Activated CD4-positive, alpha-beta T cell treated with anti-CD3 and anti-CD28 coated beads, Interleukin-2, amount 10 ng/mL, durations not matched to agents 24 days and 14 days (primary cell): ENCODE results near the gene MAPK8IP3. TPM values are rescaled to one million over a fixed set of nuclear protein-coding genes. Genes with fewer than 3 reads are reported as not detected.
"Not testable (repeated sequence)": the region's sequence is repeated elsewhere in the genome, so short reads cannot be mapped to it uniquely, and the experiment has no call there.

Source experiments
- DNase-seq: peaks from one replicate; pipeline ENCODE4 v3.0.0; 2022
- H3K27ac Mint-ChIP-seq: one replicate; pipeline ENCODE4 v1.8.0; 2022; ENCODE audit warnings: mild to moderate bottlenecking, mixed read lengths
- H3K27me3 Mint-ChIP-seq: one replicate; pipeline ENCODE4 v1.8.0; 2022; ENCODE audit warnings: mixed read lengths
- H3K36me3 Mint-ChIP-seq: one replicate; pipeline ENCODE4 v1.8.0; 2022; ENCODE audit warnings: low read depth, mild to moderate bottlenecking, mixed read lengths
- H3K4me1 Mint-ChIP-seq: one replicate; pipeline ENCODE4 v1.8.0; 2021; ENCODE audit warnings: mixed read lengths
- H3K4me3 Mint-ChIP-seq: one replicate; pipeline ENCODE4 v1.8.0; 2022; ENCODE audit warnings: mild to moderate bottlenecking, moderate library complexity, mixed read lengths
- H3K9me3 Mint-ChIP-seq: one replicate; pipeline ENCODE4 v1.8.0; 2021; ENCODE audit warnings: mixed read lengths
- intact Hi-C: fragments of 100-400 bp; cut with micrococcal nuclease; formaldehyde crosslinking; loops from one replicate; pipeline ENCODE4 v1.15.1; 2023
- total RNA-seq: library from RNA; stranded (reverse); gene quantifications from 2 replicates; pipeline ENCODE4 v1.2.3, GENCODE V29; 2022

Gene MAPK8IP3
- total RNA-seq, 1 donor from 2014 or later, result 80.2 TPM

GRCh38 chr16:1708768-1709180 lies 2.8 kb downstream of the MAPK8IP3 start:
- Mint-ChIP-seq H3K4me3 (no peak overlapping the region), H3K27me3 (no peaks in the 10 kb centered on the region), H3K9me3 (no peaks in the 10 kb centered on the region), H3K4me1 (peaks cover 29% of the 10 kb centered on the region), H3K36me3 (peaks cover 2% of the 10 kb centered on the region), H3K27ac (no peak overlapping the region)
- no peak for DNase-seq
- intact Hi-C loops, result loop anchor here (5.0 kb wide), 1 partner anchor 64 kb away; the partner anchor contains the start of genes EME2, MRPS34 and NME3

GRCh38 chr16:1709356-1709755 lies 3.4 kb downstream of the MAPK8IP3 start:
- peaks cover 2% of the 10 kb centered on the region for H3K36me3 Mint-ChIP-seq
- H3K4me1 Mint-ChIP-seq, result peaks cover 27% of the 10 kb centered on the region
- no peak overlapping the region for H3K4me3 Mint-ChIP-seq
- no peak overlapping the region for H3K27ac Mint-ChIP-seq
- intact Hi-C loops, result loop anchor here (5.0 kb wide), 1 partner anchor 63 kb away; the partner anchor contains the start of genes EME2, MRPS34 and NME3
- no peaks in the 10 kb centered on the region for H3K9me3 Mint-ChIP-seq
- H3K27me3 Mint-ChIP-seq, result no peaks in the 10 kb centered on the region
- DNase-seq, result no peak

DNA sequence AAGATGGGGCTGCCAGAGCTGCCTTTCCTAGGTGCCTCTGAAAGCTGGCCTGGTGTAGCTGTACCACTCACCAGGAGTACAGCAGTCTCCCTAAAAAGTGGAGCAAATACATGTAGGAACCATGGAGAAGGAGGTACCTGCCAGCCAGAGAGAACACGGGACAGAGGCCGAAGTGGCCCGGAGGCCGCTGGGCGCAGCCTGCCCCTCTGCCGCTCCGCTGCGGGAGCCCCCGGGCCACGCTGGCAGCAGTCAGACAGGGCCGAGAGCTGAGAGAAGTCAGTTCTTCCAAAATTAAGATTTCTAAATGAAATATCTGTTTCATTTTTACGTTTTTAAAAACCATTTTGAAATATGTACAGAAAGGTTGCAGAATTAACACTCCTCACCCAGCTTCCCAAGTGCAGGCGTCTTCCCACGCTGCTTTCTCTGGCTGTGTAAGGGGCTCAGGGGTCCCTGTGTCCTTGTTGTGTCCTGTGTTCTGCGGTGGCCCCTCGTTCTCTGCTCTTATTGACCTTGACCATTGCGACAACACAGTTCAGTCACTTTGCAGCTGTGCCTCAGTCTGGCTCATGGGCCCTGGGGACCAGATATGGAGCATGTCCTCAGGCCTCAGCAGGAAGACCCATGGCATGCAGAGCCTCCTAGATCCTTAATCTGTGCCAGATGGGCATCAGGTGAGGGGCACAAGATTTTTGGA lies 5.0 kb downstream of the MAPK8IP3 start:
- H3K4me3 Mint-ChIP-seq, result no peak overlapping the region
- H3K27me3 Mint-ChIP-seq, result no peaks in the 10 kb centered on the region
- H3K36me3 Mint-ChIP-seq, result peaks cover 3% of the 10 kb centered on the region
- intact Hi-C loops, result no loop called here
- H3K4me1 Mint-ChIP-seq, result peaks cover 17% of the 10 kb centered on the region
- no peak for DNase-seq
- no peaks in the 10 kb centered on the region for H3K9me3 Mint-ChIP-seq
- no peak overlapping the region for H3K27ac Mint-ChIP-seq

DNA sequence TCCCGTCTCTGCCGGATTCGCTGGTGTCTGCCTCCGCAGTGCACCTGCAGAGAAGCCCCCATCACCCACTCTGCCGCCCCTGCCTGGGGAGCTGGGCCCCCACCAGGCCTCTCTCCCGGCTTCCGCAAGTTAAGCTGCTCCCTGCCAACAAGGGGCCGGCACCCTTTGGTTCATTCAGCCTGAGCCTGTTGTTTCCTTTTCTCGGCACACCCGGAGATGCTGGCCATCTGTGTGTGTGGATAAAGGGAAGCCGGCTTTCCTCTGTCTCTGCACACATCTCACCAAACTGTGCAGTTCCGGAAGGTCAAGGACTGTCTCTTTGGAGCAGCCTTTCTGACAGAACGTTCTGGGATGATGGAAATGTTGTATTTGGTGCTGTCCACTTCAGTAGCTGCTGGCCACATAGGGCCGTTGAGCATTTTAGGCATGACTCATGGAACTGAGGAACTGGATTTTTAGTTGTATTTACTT lies 6.8 kb downstream of the MAPK8IP3 start:
- H3K36me3 Mint-ChIP-seq, result peaks cover 3% of the 10 kb centered on the region
- no peaks in the 10 kb centered on the region for H3K27me3 Mint-ChIP-seq
- peaks cover 9% of the 10 kb centered on the region for H3K4me1 Mint-ChIP-seq
- H3K4me3 Mint-ChIP-seq, result no peak overlapping the region
- no peaks in the 10 kb centered on the region for H3K9me3 Mint-ChIP-seq
- intact Hi-C loops, result no loop called here
- H3K27ac Mint-ChIP-seq, result no peak overlapping the region
- no peak for DNase-seq

DNA sequence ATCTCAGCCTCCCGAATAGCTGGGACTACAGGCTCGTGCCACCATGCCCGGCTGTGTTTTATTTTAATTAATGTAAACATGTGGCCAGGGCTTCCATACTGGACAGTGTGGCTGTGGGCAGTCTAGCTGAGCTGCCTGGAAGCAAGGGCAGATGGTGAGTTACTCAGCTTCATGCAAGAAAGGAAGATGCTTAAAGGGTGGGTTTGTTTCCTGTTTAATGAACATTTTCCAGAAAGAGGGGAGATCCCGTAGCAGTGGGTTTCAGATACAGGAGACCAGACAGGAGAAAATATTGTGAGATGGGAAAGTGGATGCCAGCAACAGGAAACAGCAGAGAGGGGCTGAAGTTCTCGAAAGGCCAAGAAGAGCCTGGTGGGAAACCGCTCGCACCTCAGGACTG lies 7.3 kb downstream of the MAPK8IP3 start:
- intact Hi-C loops, result no loop called here
- H3K27me3 Mint-ChIP-seq, result no peaks in the 10 kb centered on the region
- H3K36me3 Mint-ChIP-seq, result peaks cover 3% of the 10 kb centered on the region
- DNase-seq, result no peak
- H3K9me3 Mint-ChIP-seq, result no peaks in the 10 kb centered on the region
- peaks cover 7% of the 10 kb centered on the region for H3K4me1 Mint-ChIP-seq
- H3K27ac Mint-ChIP-seq, result no peak overlapping the region
- no peak overlapping the region for H3K4me3 Mint-ChIP-seq

GRCh38 chr16:1713933-1714332 lies 7.9 kb downstream of the MAPK8IP3 start:
- no peaks in the 10 kb centered on the region for H3K9me3 Mint-ChIP-seq
- peaks cover 3% of the 10 kb centered on the region for H3K36me3 Mint-ChIP-seq
- intact Hi-C loops, result no loop called here
- H3K4me1 Mint-ChIP-seq, result peaks cover 7% of the 10 kb centered on the region
- no peak overlapping the region for H3K27ac Mint-ChIP-seq
- H3K4me3 Mint-ChIP-seq, result no peak overlapping the region
- DNase-seq, result no peak
- H3K27me3 Mint-ChIP-seq, result no peaks in the 10 kb centered on the region

- Mint-ChIP-seq H3K4me1 (peaks cover 8% of the 10 kb centered on the region), H3K36me3 (peaks cover 1% of the 10 kb centered on the region), H3K27me3 (no peaks in the 10 kb centered on the region), H3K4me3 (no peak overlapping the region), H3K9me3 (no peaks in the 10 kb centered on the region), H3K27ac (no peak overlapping the region)
- no peak for DNase-seq
- intact Hi-C loops, result no loop called here
Observed at GRCh38 chr16:1715220-1715619, 9.2 kb downstream of the MAPK8IP3 start.

- H3K27me3 Mint-ChIP-seq, H3K27ac Mint-ChIP-seq, H3K36me3 Mint-ChIP-seq, H3K4me3 Mint-ChIP-seq, DNase-seq, H3K9me3 Mint-ChIP-seq, intact Hi-C loops: not testable (repeated sequence)
- H3K4me1 Mint-ChIP-seq, result peaks cover 17% of the 10 kb centered on the region
Observed at GRCh38 chr16:1718236-1718635, 12.2 kb downstream of the MAPK8IP3 start.

- H3K27ac Mint-ChIP-seq, result not testable (repeated sequence)
Observed at GRCh38 chr16:1719559-1720229, 13.7 kb downstream of the MAPK8IP3 start.

GRCh38 chr16:1721372-1721771 lies 15.4 kb downstream of the MAPK8IP3 start:
- no peak for DNase-seq
- H3K4me3 Mint-ChIP-seq, result no peak overlapping the region
- H3K9me3 Mint-ChIP-seq, result no peaks in the 10 kb centered on the region
- peaks cover 22% of the 10 kb centered on the region for H3K4me1 Mint-ChIP-seq
- H3K27me3 Mint-ChIP-seq, result no peaks in the 10 kb centered on the region
- intact Hi-C loops, result no loop called here
- H3K27ac Mint-ChIP-seq, result no peak overlapping the region
- H3K36me3 Mint-ChIP-seq, result peaks cover 8% of the 10 kb centered on the region

More at GRCh38 chr16:1719559-1720229, 13.7 kb downstream of the MAPK8IP3 start:
- H3K4me1 Mint-ChIP-seq, result peaks cover 22% of the 10 kb centered on the region
- H3K27me3 Mint-ChIP-seq, H3K4me3 Mint-ChIP-seq, H3K9me3 Mint-ChIP-seq, intact Hi-C loops, H3K36me3 Mint-ChIP-seq: not testable (repeated sequence)
- DNase-seq, result peak; percentile 64

DNA sequence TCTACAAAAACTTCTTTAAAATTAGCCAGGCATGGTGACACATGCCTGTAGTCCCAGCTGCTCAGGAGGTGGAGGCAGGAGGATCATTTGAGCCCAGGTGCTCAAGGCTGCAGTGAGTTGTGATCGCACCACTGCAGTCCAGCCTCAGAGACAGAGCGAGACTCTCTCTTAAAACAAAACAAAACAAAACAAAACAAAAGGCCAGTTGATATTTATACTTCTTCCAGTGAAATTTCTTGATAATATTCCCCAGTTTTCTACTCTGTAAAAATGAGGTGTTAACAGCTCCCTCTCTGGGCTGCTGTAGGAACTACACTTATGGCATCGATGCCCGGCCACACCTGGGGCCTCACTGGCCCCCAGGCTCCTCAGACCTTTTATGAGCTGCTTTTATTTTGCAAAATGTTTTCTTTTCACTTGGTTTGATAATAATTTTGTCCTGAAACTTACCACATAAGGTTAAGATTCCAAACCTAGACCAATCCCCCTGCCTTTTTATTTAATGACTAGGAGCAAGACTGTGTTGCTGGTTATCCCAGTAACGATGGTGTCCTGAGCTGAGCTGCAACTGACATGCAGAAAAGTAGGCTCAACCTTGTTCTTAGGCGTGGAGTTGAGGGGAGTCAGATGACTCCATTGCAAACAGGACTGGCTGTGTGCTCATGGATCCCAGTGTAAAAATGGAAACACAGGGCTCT lies 17.6 kb downstream of the MAPK8IP3 start:
- intact Hi-C loops, result no loop called here
- no peaks in the 10 kb centered on the region for H3K27me3 Mint-ChIP-seq

GRCh38 chr16:1724491-1724890 lies 18.5 kb downstream of the MAPK8IP3 start:
- Mint-ChIP-seq H3K4me3 (no peak overlapping the region), H3K27ac (no peak overlapping the region), H3K9me3 (no peaks in the 10 kb centered on the region), H3K36me3 (peaks cover 20% of the 10 kb centered on the region), H3K27me3 (no peaks in the 10 kb centered on the region), H3K4me1 (peaks cover 22% of the 10 kb centered on the region)
- no peak for DNase-seq
- intact Hi-C loops, result no loop called here

More for the DNA sequence above, 17.6 kb downstream of the MAPK8IP3 start:
- peaks cover 14% of the 10 kb centered on the region for H3K36me3 Mint-ChIP-seq
- peak; percentile 86 for DNase-seq
- H3K27ac Mint-ChIP-seq, result no peak overlapping the region
- H3K9me3 Mint-ChIP-seq, result no peaks in the 10 kb centered on the region
- H3K4me1 Mint-ChIP-seq, result peaks cover 24% of the 10 kb centered on the region
- H3K4me3 Mint-ChIP-seq, result no peak overlapping the region

DNA sequence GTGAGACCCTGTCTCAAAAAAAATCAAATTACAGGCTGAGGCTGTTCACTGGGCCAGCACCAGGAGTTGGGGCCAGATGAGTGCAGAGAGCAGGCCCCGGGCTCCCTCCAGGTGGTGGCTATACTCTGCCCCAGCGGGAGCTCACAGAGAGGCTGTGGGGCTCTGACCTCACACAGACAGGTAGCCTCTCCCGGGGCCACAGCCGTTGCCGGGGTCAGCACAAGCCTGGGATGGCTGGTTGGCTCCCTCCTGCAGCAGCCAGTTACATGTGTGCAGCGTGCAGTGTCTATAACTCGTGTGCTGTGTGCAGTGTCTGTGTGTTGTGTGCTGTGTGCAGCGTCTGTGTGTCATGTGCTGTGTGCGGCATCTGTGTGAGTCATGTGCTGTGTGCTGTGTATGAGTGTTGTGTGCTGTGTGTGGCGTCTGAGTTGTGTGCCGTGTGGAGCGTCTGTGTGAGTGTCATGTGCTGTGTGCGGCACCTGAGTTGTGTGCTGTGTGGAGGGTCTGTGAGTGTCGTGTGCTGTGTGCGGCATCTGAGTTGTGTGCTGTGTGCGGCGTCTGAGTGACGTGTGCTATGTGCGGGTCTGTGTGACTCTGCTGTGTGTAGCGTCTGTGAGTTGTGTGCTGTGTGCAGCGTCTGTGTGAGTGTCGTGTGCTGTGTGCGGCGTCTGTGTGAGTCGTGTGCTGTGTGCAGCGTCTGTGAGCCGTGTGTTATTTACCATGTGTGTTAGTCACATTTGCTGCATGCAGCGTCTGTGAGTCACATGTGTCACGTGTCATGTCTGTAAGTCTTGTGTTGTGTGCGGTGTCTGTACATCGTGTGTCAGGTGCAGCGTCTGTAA lies 20.9 kb downstream of the MAPK8IP3 start:
- no peaks in the 10 kb centered on the region for H3K9me3 Mint-ChIP-seq
- H3K27me3 Mint-ChIP-seq, result no peaks in the 10 kb centered on the region
- no peak overlapping the region for H3K27ac Mint-ChIP-seq
- intact Hi-C loops, result no loop called here
- DNase-seq, result no peak
- H3K4me1 Mint-ChIP-seq, result peaks cover 14% of the 10 kb centered on the region
- H3K4me3 Mint-ChIP-seq, result no peak overlapping the region
- peaks cover 23% of the 10 kb centered on the region for H3K36me3 Mint-ChIP-seq
